HepG2 (cell line): ENCODE results near the gene TERC. TPM values are rescaled to one million over a fixed set of nuclear protein-coding genes. Genes with fewer than 3 reads are reported as not detected.

ENCODE experiments used
- ATAC-seq: fragments of 200-7000 bp; cut with Tn5 transposase; 3 replicates; pipeline ENCODE4 v1.9.1; 2020; ENCODE audit warnings: mild to moderate bottlenecking, moderate library complexity
- BruUV-seq: library from RNA; stranded (reverse); fragments of 400-500 nt; replicated peaks from 2 replicates; lab custom pipeline; 2021; lab: Mats Ljungman, UMichigan
- CTCF ChIA-PET: fragments of 300-600 bp; formaldehyde crosslinking; extraction: SDS; loops from one replicate; lab custom pipeline; 2021; ENCODE audit warnings: low total read pairs, inconsistent platforms, low intra/inter-chr PET ratio; lab: Yijun Ruan, JAX
- POLR2A ChIA-PET: fragments of 350-600 bp; sonication (Branson Sonifier 250); formaldehyde crosslinking; loops from one replicate; lab custom pipeline; 2020; ENCODE audit warnings: antibody characterized with exemption, inconsistent platforms; lab: Yijun Ruan, JAX
- DNase-seq: peaks from one replicate; pipeline ENCODE4 v3.0.0-alpha.2; 2015; ENCODE audit warnings: low spot score
- FAIRE-seq: peaks from 3 replicates; lab custom pipeline; 2011; peaks lifted over from hg19 to GRCh38; lab: Jason Lieb, UNC
- H2AFZ ChIP-seq: one replicate; pipeline ENCODE4 v1.6.1; 2011; ENCODE audit warnings: low read length, inconsistent platforms
- H3K27ac ChIP-seq: fragments of 300-600 bp; 3 replicates; pipeline ENCODE4 v1.8.0; 2011; ENCODE audit warnings: mixed run types, mild to moderate bottlenecking, mixed read lengths, low read length, inconsistent platforms; ENCODE audit not compliant: insufficient read depth; ENCODE audit errors: extremely low read length
- H3K27me3 ChIP-seq, 2 experiments: fragments of 200-600 bp in 1 of 2; 2 replicates in 1 of 2; 3 replicates in 1 of 2; pipeline versions ENCODE4 v1.6.0 to v1.8.0; 2011; ENCODE audit warnings: low read length in 2 of 2, mild to moderate bottlenecking in 2 of 2, moderate library complexity in 2 of 2, inconsistent platforms in 1 of 2; ENCODE audit not compliant: insufficient read depth in 2 of 2, control insufficient read depth in 1 of 2
- H3K36me3 ChIP-seq, 2 experiments: fragments of 200-600 bp in 1 of 2; replicated peaks in 1 of 2; 2 replicates in 1 of 2; 3 replicates in 1 of 2; pipeline versions ENCODE4 v1.5.1 to v1.8.0; 2011; ENCODE audit warnings: low read length in 2 of 2, inconsistent platforms in 1 of 2; ENCODE audit not compliant: insufficient read depth in 2 of 2, control insufficient read depth in 1 of 2
- H3K4me1 ChIP-seq: 2 replicates; pipeline ENCODE4 v1.5.1; 2012; ENCODE audit warnings: low read length, inconsistent platforms; ENCODE audit not compliant: insufficient read depth
- H3K4me2 ChIP-seq: 2 replicates; pipeline ENCODE4 v1.6.0; 2011; ENCODE audit warnings: low read depth, low read length, inconsistent platforms
- H3K4me3 ChIP-seq, 3 experiments: fragments of 200-600 bp in 1 of 3; sonication (generic), shearing (Covaris generic) in 1 of 3; replicated peaks in 1 of 3; 2 replicates each; pipeline ENCODE4 v1.5.1; 2011 to 2016; ENCODE audit warnings: low read length in 3 of 3, inconsistent platforms in 2 of 3, low read depth in 2 of 3, mild to moderate bottlenecking in 2 of 3, control low read depth in 1 of 3, mixed read lengths in 1 of 3; ENCODE audit not compliant: insufficient read depth in 1 of 3
- H3K79me2 ChIP-seq: one replicate; pipeline ENCODE4 v1.6.1; 2011; ENCODE audit warnings: low read length, inconsistent platforms; ENCODE audit not compliant: insufficient read depth
- H3K9ac ChIP-seq: 2 replicates; pipeline ENCODE4 v1.6.0; 2011; ENCODE audit warnings: mild to moderate bottlenecking, low read depth, low read length, inconsistent platforms; ENCODE audit not compliant: insufficient read depth
- H3K9me3 ChIP-seq: 2 replicates; pipeline ENCODE4 v1.5.1; 2012; ENCODE audit warnings: mild to moderate bottlenecking, low read length
- H4K20me1 ChIP-seq: 2 replicates; pipeline ENCODE4 v1.6.0; 2011; ENCODE audit warnings: inconsistent platforms, mild to moderate bottlenecking, low read length, moderate library complexity; ENCODE audit not compliant: insufficient read depth
- BHLHE40 ChIP-seq: IDR thresholded peaks from 2 replicates; pipeline ENCODE4 v1.6.1; 2011; ENCODE audit warnings: low read length, improper control_type of control experiment
- GABPB1 ChIP-seq: IDR thresholded peaks from 2 replicates; pipeline ENCODE4 v1.6.1; 2016; ENCODE audit warnings: mild to moderate bottlenecking, missing genetic modification reagents, moderate library complexity, missing compliant biosample characterization
- MYC ChIP-seq: sonication (generic); formaldehyde crosslinking; IDR thresholded peaks from 2 replicates; pipeline ENCODE4 v1.9.0; 2021; ENCODE audit warnings: missing genetic modification reagents, borderline replicate concordance
- MYNN ChIP-seq: sonication (generic); formaldehyde crosslinking; IDR thresholded peaks from 2 replicates; pipeline ENCODE4 v1.4.0; 2020; ENCODE audit warnings: mild to moderate bottlenecking, low read depth, missing genetic modification reagents
- NCOA2 ChIP-seq: sonication (generic); formaldehyde crosslinking; IDR thresholded peaks from 2 replicates; pipeline ENCODE4 v1.8.0; 2022; ENCODE audit warnings: inconsistent platforms
- U2AF2 ChIP-seq: fragments of 200-400 bp; formaldehyde crosslinking; IDR thresholded peaks from 2 replicates; pipeline ENCODE4 v1.6.1; 2017; ENCODE audit warnings: low read depth, mild to moderate bottlenecking, low read length
- ZNF260 ChIP-seq: sonication (generic); formaldehyde crosslinking; IDR thresholded peaks from 2 replicates; pipeline ENCODE4 v1.4.0; 2020; ENCODE audit warnings: missing genetic modification reagents, low read depth, mild to moderate bottlenecking, borderline replicate concordance
- ZNF282 ChIP-seq: fragments of 450-650 bp; IDR thresholded peaks from 2 replicates; pipeline ENCODE4 v1.6.1; 2018; ENCODE audit not compliant: partially characterized antibody
- ZNF605 ChIP-seq: sonication (generic); formaldehyde crosslinking; IDR thresholded peaks from 2 replicates; pipeline ENCODE4 v1.8.0; 2022; ENCODE audit warnings: mild to moderate bottlenecking, missing genetic modification reagents
- ZNF672 ChIP-seq: sonication (generic); formaldehyde crosslinking; IDR thresholded peaks from 2 replicates; pipeline ENCODE4 v1.8.1; 2022; ENCODE audit warnings: missing genetic modification reagents
- WGBS: methylation state at CpG from one replicate; pipeline ENCODE4 v1.1.6; 2017; ENCODE audit warnings: low lambda C conversion rate; 5-methylcytosine and 5-hydroxymethylcytosine counted together
- in situ Hi-C: cut with HindIII; loops from 2 replicates; pipeline ENCODE4 v1.10.0; 2017; ENCODE audit warnings: low pct_unique_long_range_greater_than_20kb; ENCODE audit not compliant: extremely low pct_ligation_motif_present
- intact Hi-C: fragments of 100-400 bp; cut with micrococcal nuclease; formaldehyde crosslinking; loops from one replicate; pipeline ENCODE4 v1.10.0; 2022; ENCODE audit not compliant: unreplicated experiment
- polyA plus RNA-seq, 8 experiments: library from polyadenylated mRNA; depleted of rRNA in 3 of 8; stranded (reverse) in 7 of 8; unstranded in 1 of 8; fragments of >200 nt; fragmentation: Illumina TruSeq in 4 of 8; extraction: Trizol in 4 of 8; gene quantifications; 2 replicates each; pipeline versions ENCODE4 v1.2.1 to v1.2.3, GENCODE V29; 2011 to 2016; ENCODE audit warnings: low read depth in 4 of 8, missing spikeins in 1 of 8, mixed read lengths in 1 of 8; ENCODE audit not compliant: insufficient read depth in 1 of 8
- total RNA-seq, 5 experiments: library from RNA; depleted of rRNA; stranded (reverse); fragments of >200 nt; fragmentation: Illumina TruSeq; extraction: Trizol; gene quantifications; 2 replicates each; pipeline ENCODE4 v1.2.3, GENCODE V29; 2016; ENCODE audit warnings: low read depth in 1 of 5
- TF ChIP-seq, protein P1 (sequence below): sonication (generic); formaldehyde crosslinking; IDR thresholded peaks from 2 replicates; pipeline ENCODE4 v1.4.0; 2020; ENCODE audit warnings: missing genetic modification reagents

The TERC gene
- total and polyA plus RNA-seq, 2 of the 13 experiments (the other 11 are each of a cell fraction or from before 2014, with no cell fraction given), result 1.3 to 74.6 TPM

DNA sequence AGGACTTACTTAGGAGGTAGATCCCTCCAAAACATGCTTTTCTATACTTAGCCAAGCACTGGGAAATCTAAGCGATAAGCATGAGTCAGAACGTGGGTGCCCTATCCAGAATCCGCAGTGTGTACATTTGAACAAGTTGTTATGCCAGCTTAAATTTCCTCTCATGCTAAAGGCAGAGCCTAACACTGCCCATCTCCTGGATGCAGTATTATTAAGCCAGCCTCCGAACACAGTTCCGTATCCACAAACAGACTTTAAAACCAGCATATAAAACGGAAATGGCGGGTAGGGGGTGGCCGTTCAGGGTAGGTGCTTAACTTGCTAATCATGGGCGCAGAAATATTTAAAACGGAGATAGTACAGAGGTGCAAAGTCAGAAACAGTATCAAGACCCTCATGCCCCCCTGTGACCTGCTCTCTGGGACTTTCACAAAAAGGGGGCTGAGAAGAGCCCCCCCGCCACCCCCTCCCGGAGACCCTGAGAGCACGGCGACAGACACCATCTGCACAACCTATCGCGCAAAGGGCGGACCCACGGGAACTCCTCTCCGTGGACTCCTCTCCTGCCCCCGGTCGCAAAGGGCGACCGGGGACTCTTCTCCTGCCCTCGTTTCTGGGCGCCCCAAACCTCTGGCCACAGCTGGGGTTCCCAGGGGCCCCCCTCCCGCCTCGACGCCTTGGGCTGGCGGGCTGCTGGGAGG is 46.9 kb upstream of the TERC start:
- no TSS peak for BruUV-seq
- H3K36me3 ChIP-seq, result no peaks in the 10 kb centered on the region
- TF ChIP-seq BHLHE40 (no peak), GABPB1 (CRISPR knock-in tag) (0 out of 2 replicates have a peak, but pooled peaks have one; percentile 10)
- no peak overlapping the region for H2AFZ ChIP-seq
- ChIA-PET CTCF (no interaction called here), POLR2A (no interaction called here)
- peaks cover 7% of the 10 kb centered on the region for H3K9me3 ChIP-seq
- peaks cover 0 to 10% of the 10 kb centered on the region in 2 experiments; a peak in 2 of 5 replicates for H3K27me3 ChIP-seq
- intact Hi-C loops (no loop called here), in situ Hi-C loops (no loop called here)
- peaks cover 14% of the 10 kb centered on the region for H3K4me1 ChIP-seq
- H3K27ac ChIP-seq, result no peak overlapping the region
- 70% methylated on average over 15 of the region's 29 CpGs for WGBS
- peak overlapping the region; percentile 62; the same call in 1 of the 2 replicates for H3K4me2 ChIP-seq
- peak overlapping the region in 2 of 3 experiments; percentile 16 to 46; a peak in 1 of 6 replicates for H3K4me3 ChIP-seq
- H4K20me1 ChIP-seq, result no peaks in the 10 kb centered on the region
- no peak overlapping the region for H3K9ac ChIP-seq
- H3K79me2 ChIP-seq, result no peaks in the 10 kb centered on the region
- FAIRE-seq, result no peak
- ATAC-seq, result no peak; the same call in 2 of the 3 replicates
- DNase-seq, result no peak

- Histone ChIP-seq H3K4me2 (no peak overlapping the region), H3K27ac (no peak overlapping the region), H3K79me2 (no peaks in the 10 kb centered on the region), H2AFZ (no peak overlapping the region), H3K4me1 (peaks cover 14% of the 10 kb centered on the region), H3K9ac (no peak overlapping the region), H4K20me1 (no peaks in the 10 kb centered on the region), H3K9me3 (no peaks in the 10 kb centered on the region), H3K4me3 (no peak overlapping the region), H3K36me3 (no peaks in the 10 kb centered on the region), H3K27me3 (peaks cover 0 to 10% of the 10 kb centered on the region in 2 experiments; a peak in 2 of 5 replicates)
- WGBS, result 1% methylated on average over 2 of the region's 2 CpGs
- FAIRE-seq (no peak), DNase-seq (no peak), ATAC-seq (no peak)
- CTCF ChIA-PET, result no interaction called here
- POLR2A ChIA-PET, result no interaction called here
- TF ChIP-seq NCOA2, result no peak
- no peak for TF ChIP-seq ZNF260 (CRISPR knock-in tag)
- no peak for TF ChIP-seq MYNN (CRISPR knock-in tag)
- TF ChIP-seq, protein P1, sequence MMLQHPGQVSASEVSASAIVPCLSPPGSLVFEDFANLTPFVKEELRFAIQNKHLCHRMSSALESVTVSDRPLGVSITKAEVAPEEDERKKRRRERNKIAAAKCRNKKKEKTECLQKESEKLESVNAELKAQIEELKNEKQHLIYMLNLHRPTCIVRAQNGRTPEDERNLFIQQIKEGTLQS (CRISPR knock-in tag), result no peak
- TF ChIP-seq U2AF2, result no peak
- TF ChIP-seq MYC, result no peak
- no peak for TF ChIP-seq ZNF605 (CRISPR knock-in tag)
- no peak for TF ChIP-seq ZNF282
- no peak for TF ChIP-seq ZNF672 (CRISPR knock-in tag)
- intact Hi-C loops (no loop called here), in situ Hi-C loops (no loop called here)
- no TSS peak for BruUV-seq
These were observed 44.5 kb upstream of the TERC start for GRCh38 chr3:169809230-169809795.
